T-helper 2 cell treated with Interferon-gamma antibody and Interleukin-4, amounts not matched to agents 5 μg/mL and 100 μg/mL, for 36 hours (primary cell): ENCODE results near the gene TCOF1.

Experiments
- DNase-seq: peaks from one replicate; pipeline ENCODE4 v3.0.0; 2021; ENCODE audit warnings: low spot score
- H3K27ac Mint-ChIP-seq: one replicate; pipeline ENCODE4 v1.8.0; 2021; ENCODE audit warnings: mild to moderate bottlenecking, mixed read lengths
- H3K27me3 Mint-ChIP-seq: one replicate; pipeline ENCODE4 v1.8.0; 2021; ENCODE audit warnings: low read depth, mixed read lengths
- H3K36me3 Mint-ChIP-seq: one replicate; pipeline ENCODE4 v1.8.0; 2021; ENCODE audit warnings: low read depth, mixed read lengths
- H3K4me1 Mint-ChIP-seq: one replicate; pipeline ENCODE4 v1.8.0; 2021; ENCODE audit warnings: low read depth, mixed read lengths
- H3K4me3 Mint-ChIP-seq: one replicate; pipeline ENCODE4 v1.8.0; 2022; ENCODE audit warnings: mild to moderate bottlenecking, moderate library complexity, mixed read lengths
- H3K9me3 Mint-ChIP-seq: one replicate; pipeline ENCODE4 v1.8.0; 2021; ENCODE audit warnings: mixed read lengths

Gene TCOF1

GRCh38 chr5:150440948-150441812, 83.7 kb downstream of the TCOF1 start:
- Mint-ChIP-seq H3K27ac (no peak overlapping the region), H3K27me3 (no peaks in the 10 kb centered on the region), H3K36me3 (peaks cover 28% of the 10 kb centered on the region), H3K4me1 (peaks cover 6% of the 10 kb centered on the region), H3K9me3 (no peaks in the 10 kb centered on the region), H3K4me3 (no peak overlapping the region)
- no peak for DNase-seq

- no peaks in the 10 kb centered on the region for H3K9me3 Mint-ChIP-seq
- H3K36me3 Mint-ChIP-seq = peaks cover 37% of the 10 kb centered on the region
- no peak overlapping the region for H3K4me3 Mint-ChIP-seq
- H3K4me1 Mint-ChIP-seq = peaks cover 11% of the 10 kb centered on the region
- no peaks in the 10 kb centered on the region for H3K27me3 Mint-ChIP-seq
- DNase-seq = no peak
- H3K27ac Mint-ChIP-seq = no peak overlapping the region
Observed at GRCh38 chr5:150441813-150442698, 84.6 kb downstream of the TCOF1 start.

- H3K4me3 Mint-ChIP-seq = no peak overlapping the region
- peaks cover 16% of the 10 kb centered on the region for H3K4me1 Mint-ChIP-seq
- H3K36me3 Mint-ChIP-seq = peaks cover 43% of the 10 kb centered on the region
- DNase-seq = no peak
- no peak overlapping the region for H3K27ac Mint-ChIP-seq
- no peaks in the 10 kb centered on the region for H3K9me3 Mint-ChIP-seq
- no peaks in the 10 kb centered on the region for H3K27me3 Mint-ChIP-seq
Observed at GRCh38 chr5:150442699-150443080, 85.2 kb downstream of the TCOF1 start.

- Mint-ChIP-seq H3K9me3 (no peaks in the 10 kb centered on the region), H3K36me3 (peaks cover 51% of the 10 kb centered on the region), H3K27ac (peak overlapping the region; percentile 43), H3K27me3 (no peaks in the 10 kb centered on the region), H3K4me3 (no peak overlapping the region), H3K4me1 (peaks cover 24% of the 10 kb centered on the region)
- DNase-seq = no peak
Observed at GRCh38 chr5:150443242-150444075, 86.0 kb downstream of the TCOF1 start.

- H3K4me3 Mint-ChIP-seq = no peak overlapping the region
- H3K4me1 Mint-ChIP-seq = peaks cover 29% of the 10 kb centered on the region
- DNase-seq = no peak
- no peaks in the 10 kb centered on the region for H3K9me3 Mint-ChIP-seq
- no peak overlapping the region for H3K27ac Mint-ChIP-seq
- no peaks in the 10 kb centered on the region for H3K27me3 Mint-ChIP-seq
- H3K36me3 Mint-ChIP-seq = peaks cover 58% of the 10 kb centered on the region
Observed at GRCh38 chr5:150444770-150445169, 87.3 kb downstream of the TCOF1 start.

- peaks cover 58% of the 10 kb centered on the region for H3K36me3 Mint-ChIP-seq
- H3K4me3 Mint-ChIP-seq = peak overlapping the region; percentile 27
- H3K4me1 Mint-ChIP-seq = peaks cover 32% of the 10 kb centered on the region
- no peaks in the 10 kb centered on the region for H3K9me3 Mint-ChIP-seq
- H3K27ac Mint-ChIP-seq = no peak overlapping the region
- DNase-seq = no peak
- H3K27me3 Mint-ChIP-seq = no peaks in the 10 kb centered on the region
Observed at GRCh38 chr5:150446088-150446487, 88.6 kb downstream of the TCOF1 start.

GRCh38 chr5:150446583-150446982, 89.1 kb downstream of the TCOF1 start:
- Mint-ChIP-seq H3K36me3 (peaks cover 58% of the 10 kb centered on the region), H3K9me3 (no peaks in the 10 kb centered on the region), H3K4me1 (peaks cover 32% of the 10 kb centered on the region), H3K27me3 (no peaks in the 10 kb centered on the region), H3K4me3 (peak overlapping the region; percentile 15), H3K27ac (no peak overlapping the region)
- DNase-seq = no peak

- Mint-ChIP-seq H3K9me3 (no peaks in the 10 kb centered on the region), H3K27me3 (no peaks in the 10 kb centered on the region), H3K4me1 (peaks cover 32% of the 10 kb centered on the region), H3K4me3 (peak overlapping the region; percentile 86), H3K36me3 (peaks cover 58% of the 10 kb centered on the region), H3K27ac (peak overlapping the region; percentile 99)
- no peak for DNase-seq
Observed at GRCh38 chr5:150447188-150447587, 89.7 kb downstream of the TCOF1 start.

- no peaks in the 10 kb centered on the region for H3K9me3 Mint-ChIP-seq
- peak overlapping the region; percentile 86 for H3K4me3 Mint-ChIP-seq
- no peak for DNase-seq
- H3K4me1 Mint-ChIP-seq = peaks cover 32% of the 10 kb centered on the region
- H3K36me3 Mint-ChIP-seq = peaks cover 52% of the 10 kb centered on the region
- H3K27me3 Mint-ChIP-seq = no peaks in the 10 kb centered on the region
- peak overlapping the region; percentile 99 for H3K27ac Mint-ChIP-seq
Observed at GRCh38 chr5:150448334-150448733, 90.8 kb downstream of the TCOF1 start.

- H3K36me3 Mint-ChIP-seq = peaks cover 45% of the 10 kb centered on the region
- no peak for DNase-seq
Observed at GRCh38 chr5:150448952-150449516, 91.5 kb downstream of the TCOF1 start.

More at GRCh38 chr5:150448952-150449516, 91.5 kb downstream of the TCOF1 start:
- Mint-ChIP-seq H3K27ac (peak overlapping the region; percentile 99), H3K9me3 (no peaks in the 10 kb centered on the region), H3K27me3 (no peaks in the 10 kb centered on the region), H3K4me3 (peak overlapping the region; percentile 86), H3K4me1 (peaks cover 32% of the 10 kb centered on the region)
